LNCAP (cell line): ENCODE results near the gene SNX32.

Experiments used
- TF ChIP-seq, protein P1 (sequence below): fragments of 450-650 bp; IDR thresholded peaks from 2 replicates; pipeline ENCODE4 v1.5.1; 2017; ENCODE audit warnings: mild to moderate bottlenecking

SNX32 gene

DNA sequence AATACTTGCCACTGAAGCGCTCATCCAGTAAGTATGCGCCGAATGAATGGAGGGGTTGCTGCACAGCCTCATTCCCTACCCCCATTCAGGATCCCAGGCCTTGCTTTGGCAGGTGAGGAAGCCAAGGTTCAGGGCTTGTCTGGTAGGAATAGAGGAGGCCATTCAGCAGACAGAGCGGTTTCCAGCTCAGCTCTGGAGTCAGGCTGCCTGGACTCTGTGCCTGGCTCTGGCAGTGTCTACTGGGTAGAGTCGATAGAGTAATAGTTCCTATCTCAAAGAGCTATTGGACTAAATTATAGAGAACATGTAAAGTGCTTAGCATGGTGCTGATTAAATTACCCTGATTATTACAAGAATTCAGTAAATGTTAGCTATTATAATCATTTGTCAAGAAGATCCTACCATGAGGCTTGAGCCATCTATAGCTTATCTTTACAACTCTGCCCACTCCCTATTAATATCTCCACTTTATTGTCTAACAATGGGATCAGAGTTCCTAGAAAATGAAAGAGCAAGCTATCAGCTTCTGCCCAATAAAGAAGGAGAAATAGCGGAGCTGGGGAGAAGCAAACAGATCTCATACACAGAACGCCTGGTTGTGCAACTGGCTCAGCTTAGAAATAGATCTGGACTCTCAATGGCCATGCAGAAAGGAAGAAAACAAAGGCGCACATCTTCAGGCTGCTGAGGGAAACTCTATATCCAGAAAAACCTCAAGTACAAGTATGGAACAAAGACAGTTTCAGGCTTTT lies 6.6 kb upstream of the SNX32 start:
- TF ChIP-seq, protein P1, sequence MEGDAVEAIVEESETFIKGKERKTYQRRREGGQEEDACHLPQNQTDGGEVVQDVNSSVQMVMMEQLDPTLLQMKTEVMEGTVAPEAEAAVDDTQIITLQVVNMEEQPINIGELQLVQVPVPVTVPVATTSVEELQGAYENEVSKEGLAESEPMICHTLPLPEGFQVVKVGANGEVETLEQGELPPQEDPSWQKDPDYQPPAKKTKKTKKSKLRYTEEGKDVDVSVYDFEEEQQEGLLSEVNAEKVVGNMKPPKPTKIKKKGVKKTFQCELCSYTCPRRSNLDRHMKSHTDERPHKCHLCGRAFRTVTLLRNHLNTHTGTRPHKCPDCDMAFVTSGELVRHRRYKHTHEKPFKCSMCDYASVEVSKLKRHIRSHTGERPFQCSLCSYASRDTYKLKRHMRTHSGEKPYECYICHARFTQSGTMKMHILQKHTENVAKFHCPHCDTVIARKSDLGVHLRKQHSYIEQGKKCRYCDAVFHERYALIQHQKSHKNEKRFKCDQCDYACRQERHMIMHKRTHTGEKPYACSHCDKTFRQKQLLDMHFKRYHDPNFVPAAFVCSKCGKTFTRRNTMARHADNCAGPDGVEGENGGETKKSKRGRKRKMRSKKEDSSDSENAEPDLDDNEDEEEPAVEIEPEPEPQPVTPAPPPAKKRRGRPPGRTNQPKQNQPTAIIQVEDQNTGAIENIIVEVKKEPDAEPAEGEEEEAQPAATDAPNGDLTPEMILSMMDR = no peak

- TF ChIP-seq, protein P1 = no peak
Measured at GRCh38 chr11:65829459-65829858, 4.3 kb upstream of the SNX32 start.

GRCh38 chr11:65834202-65834601 lies 439 bp downstream of the SNX32 start:
- TF ChIP-seq, protein P1 = no peak

DNA sequence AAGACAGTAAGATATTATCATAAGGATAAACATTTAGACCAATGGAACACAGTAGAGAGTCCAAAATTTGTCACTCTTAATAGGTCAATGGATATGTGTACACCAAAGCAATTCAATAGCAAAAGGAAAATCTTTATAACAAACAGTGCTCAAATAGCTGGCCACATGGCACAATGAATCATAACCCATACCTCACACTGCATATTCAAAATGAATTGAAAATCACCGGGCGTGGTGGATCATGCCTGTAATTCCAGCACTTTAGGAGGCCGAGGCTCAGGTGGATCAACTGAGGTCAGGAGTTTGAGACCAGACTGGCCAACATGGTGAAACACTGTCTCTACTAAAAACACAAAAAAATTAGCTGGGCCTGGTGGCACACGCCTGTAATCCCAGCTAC lies 8.4 kb downstream of the SNX32 start:
- TF ChIP-seq, protein P1 = no peak

- TF ChIP-seq, protein P1 = no peak
Measured at GRCh38 chr11:65843811-65844210, 10.0 kb downstream of the SNX32 start.

DNA sequence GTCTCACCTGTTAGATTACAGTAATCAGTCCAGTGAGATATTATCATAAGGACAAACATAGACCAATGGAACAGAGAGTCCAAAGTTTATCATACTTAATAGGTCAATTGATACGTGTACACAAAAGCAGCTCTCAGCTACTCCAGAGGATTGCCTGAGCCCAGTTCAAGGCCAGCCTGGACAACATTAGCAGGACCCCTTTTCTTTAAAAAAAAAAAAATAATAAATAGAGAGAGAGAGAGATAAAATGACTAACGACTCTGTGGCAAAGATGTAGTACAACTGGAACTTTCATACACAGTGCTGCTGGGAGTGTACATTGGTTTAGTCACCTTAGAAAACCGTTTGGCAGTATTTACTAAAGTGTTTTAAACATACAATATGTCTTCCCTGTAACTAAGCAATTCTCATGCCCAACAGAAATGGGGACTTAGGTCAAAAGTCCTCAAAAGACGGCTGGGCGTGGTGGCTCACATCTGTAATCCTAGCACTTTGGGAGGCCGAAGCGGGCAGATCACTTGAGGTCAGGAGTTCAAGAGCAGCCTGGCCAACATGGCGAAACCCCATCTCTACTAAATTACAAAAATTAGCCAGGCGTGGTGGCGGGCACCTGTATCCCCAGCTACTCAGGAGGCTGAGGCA lies 10.6 kb downstream of the SNX32 start:
- TF ChIP-seq, protein P1 = no peak

GRCh38 chr11:65847746-65848145 lies 14.0 kb downstream of the SNX32 start:
- TF ChIP-seq, protein P1 = no peak
